Spinal cord (tissue), 10 donors: ENCODE data around the gene XCL2. TPM values are rescaled to one million over a fixed set of nuclear protein-coding genes. Genes with fewer than 3 reads are reported as not detected.

Source experiments
- DNase-seq, 6 donors: peaks; one replicate each; pipeline versions ENCODE4 v3.0.0 to v3.0.0-alpha.2; 2013 to 2015; ENCODE audit warnings: low spot score in 6 of 6, low read depth in 4 of 6
- H3K27ac ChIP-seq: one replicate; pipeline ENCODE4 v1.5.1; 2013; ENCODE audit warnings: low read depth, low read length, control low read depth
- H3K27me3 ChIP-seq: one replicate; pipeline ENCODE4 v1.6.1; 2013; ENCODE audit warnings: low read length; ENCODE audit not compliant: control insufficient read depth, insufficient read depth
- H3K36me3 ChIP-seq: one replicate; pipeline ENCODE4 v1.6.1; 2013; ENCODE audit warnings: low read length; ENCODE audit not compliant: control insufficient read depth, insufficient read depth
- H3K4me1 ChIP-seq: one replicate; pipeline ENCODE4 v1.6.1; 2013; ENCODE audit warnings: low read length; ENCODE audit not compliant: control insufficient read depth, insufficient read depth
- H3K4me3 ChIP-seq: one replicate; pipeline ENCODE4 v1.5.1; 2013; ENCODE audit warnings: low read depth, low read length, control low read depth
- H3K9me3 ChIP-seq: one replicate; pipeline ENCODE4 v1.6.1; 2013; ENCODE audit warnings: low read length; ENCODE audit not compliant: control insufficient read depth, insufficient read depth
- WGBS: methylation state at CpG from one replicate; pipeline ENCODE4 v1.1.5; 2013; ENCODE audit warnings: missing lambda C conversion rate; ENCODE audit not compliant: insufficient coverage; 5-methylcytosine and 5-hydroxymethylcytosine counted together
- polyA plus RNA-seq, 2 donors: library from polyadenylated mRNA; unstranded; fragments of 120-200 nt; gene quantifications; one replicate each; pipeline ENCODE4 v1.2.1, GENCODE V29; 2013; ENCODE audit not compliant: insufficient read length in 2 of 2
- total RNA-seq, 2 donors: library from RNA; depleted of rRNA in 1 of 2; stranded (reverse); fragments of 120-200 nt in 1 of 2; fragments of >200 nt in 1 of 2; gene quantifications; one replicate each; pipeline versions ENCODE4 v1.2.3 to v1.2.4, GENCODE V29; 2013 to 2014
- donor health status: healthy.

The XCL2 gene
- total and polyA plus RNA-seq, 4 donors: 0.33 TPM; not detected in 3

DNA sequence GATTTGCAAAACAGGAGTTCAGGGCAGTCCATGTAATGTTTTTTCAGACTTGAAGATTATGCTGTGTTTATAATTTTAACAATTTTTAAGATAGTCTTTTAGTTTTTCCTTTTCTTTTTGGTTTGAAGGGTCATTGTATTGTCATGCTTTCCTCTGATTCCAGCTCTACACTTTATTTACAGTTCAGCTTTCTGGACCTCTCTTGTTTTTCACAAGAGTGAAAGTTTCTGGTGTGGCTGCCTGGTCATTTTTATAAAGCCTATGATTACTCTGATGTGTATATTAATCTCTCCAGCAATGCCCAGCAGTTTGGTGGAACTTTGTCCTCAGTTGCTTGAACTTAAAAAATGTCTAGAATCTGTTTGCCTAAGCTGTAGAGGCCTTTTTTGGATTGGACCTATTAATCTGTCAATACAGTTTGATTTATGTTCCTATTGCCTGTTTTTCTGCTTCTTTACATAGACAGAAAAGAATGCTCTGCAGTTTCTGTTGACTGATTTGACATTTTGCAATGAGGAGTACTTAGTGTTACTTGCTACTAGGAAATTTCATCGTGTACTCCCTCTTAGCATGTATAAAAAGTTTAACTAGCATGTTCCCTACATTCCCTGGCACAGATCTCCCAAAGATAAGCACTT is 52.2 kb downstream of the XCL2 start:
- WGBS: no CpG with 5 or more reads among the region's 1 CpG
- H3K27me3 ChIP-seq: no peaks in the 10 kb centered on the region
- DNase-seq: no peak
- no peaks in the 10 kb centered on the region for H3K4me1 ChIP-seq
- no peaks in the 10 kb centered on the region for H3K36me3 ChIP-seq
- no peak overlapping the region for H3K4me3 ChIP-seq
- H3K9me3 ChIP-seq: no peaks in the 10 kb centered on the region
- H3K27ac ChIP-seq: no peak overlapping the region

Other genes starting within 250 kb of the XCL2 start
- under 1 TPM in 1 of 2 donors, not detected in 1; 0.17 TPM for gene XCL1, start 32.6 kb upstream of the XCL2 start, total RNA-seq
- gene XCL1, start 32.6 kb upstream of the XCL2 start, polyA plus RNA-seq: under 1 TPM in 1 of 2 donors, not detected in 1; 0.12 TPM
- gene DPT, start 185.2 kb upstream of the XCL2 start, total RNA-seq: 10 to 100 TPM in 1 of 2 donors, 1 to 10 TPM in 1; 9.4 to 14.4 TPM
- 1 to 10 TPM; 1.6 to 5.5 TPM for gene DPT, start 185.2 kb upstream of the XCL2 start, polyA plus RNA-seq